ENCODE data around the gene ZCRB1.

Gene ZCRB1
- 19.1 to 22.7 (median 22.5) reads per million in 3 donors for total RNA-seq

- peak within 1 kb of the TSS; percentile 75 for H3K27ac ChIP-seq (ENCODE audit: insufficient read depth, low read length, poor library complexity, severe bottlenecking)
- peak; percentile 65 to 76 (median 68) for DNase-seq
- peaks cover 9% of the 10 kb centered on the region for H3K36me3 ChIP-seq (ENCODE audit: control insufficient read depth, insufficient read depth, low read length)
- H3K4me1 ChIP-seq (ENCODE audit: control insufficient read depth, insufficient read depth, low read length, poor library complexity, severe bottlenecking) = peaks cover 12% of the 10 kb centered on the region
- H3K27me3 ChIP-seq (replicated peaks; ENCODE audit: control insufficient read depth, insufficient read depth, low read length, poor library complexity, severe bottlenecking) = no peaks in the 10 kb centered on the region
- peak within 1 kb of the TSS; percentile 62 for H3K4me3 ChIP-seq (ENCODE audit: insufficient read depth, low read depth, low read length, poor library complexity, severe bottlenecking)
- H3K9me3 ChIP-seq (ENCODE audit: control insufficient read depth, low read length) = no peaks in the 10 kb centered on the region
Observed at GRCh38 chr12:42325653-42326474, at the start of gene ZCRB1, which contains the start of gene PPHLN1. Gene ZCRB1 (minus strand): TSS chr12:42326094. CDS start chr12:42324102, 1,992 bp downstream. Gene PPHLN1 (plus strand): TSS chr12:42326167. CDS start chr12:42335903, 9,736 bp downstream.

GRCh38 chr12:42373669-42374068 is 47.8 kb upstream of the ZCRB1 start:
- no peaks in the 10 kb centered on the region for H3K9me3 ChIP-seq (ENCODE audit: control insufficient read depth, low read length)
- H3K27me3 ChIP-seq (replicated peaks; ENCODE audit: control insufficient read depth, insufficient read depth, low read length, poor library complexity, severe bottlenecking) = no peaks in the 10 kb centered on the region
- H3K4me1 ChIP-seq (ENCODE audit: control insufficient read depth, insufficient read depth, low read length, poor library complexity, severe bottlenecking) = no peaks in the 10 kb centered on the region
- H3K4me3 ChIP-seq (ENCODE audit: insufficient read depth, low read depth, low read length, poor library complexity, severe bottlenecking) = no peak overlapping the region
- no peak for DNase-seq
- peaks cover 16% of the 10 kb centered on the region for H3K36me3 ChIP-seq (ENCODE audit: control insufficient read depth, insufficient read depth, low read length)
- H3K27ac ChIP-seq (ENCODE audit: insufficient read depth, low read length, poor library complexity, severe bottlenecking) = no peak overlapping the region

- H3K4me1 ChIP-seq (ENCODE audit: control insufficient read depth, insufficient read depth, low read length, poor library complexity, severe bottlenecking) = no peaks in the 10 kb centered on the region
- H3K36me3 ChIP-seq (ENCODE audit: control insufficient read depth, insufficient read depth, low read length) = peaks cover 16% of the 10 kb centered on the region
- DNase-seq = peak in 1 of 3 donors; percentile 3
- H3K4me3 ChIP-seq (ENCODE audit: insufficient read depth, low read depth, low read length, poor library complexity, severe bottlenecking) = no peak overlapping the region
- no peaks in the 10 kb centered on the region for H3K27me3 ChIP-seq (replicated peaks; ENCODE audit: control insufficient read depth, insufficient read depth, low read length, poor library complexity, severe bottlenecking)
- H3K27ac ChIP-seq (ENCODE audit: insufficient read depth, low read length, poor library complexity, severe bottlenecking) = no peak overlapping the region
- H3K9me3 ChIP-seq (ENCODE audit: control insufficient read depth, low read length) = no peaks in the 10 kb centered on the region
Observed at GRCh38 chr12:42372154-42372791, 46.4 kb upstream of the ZCRB1 start.

- no peak for DNase-seq
- Histone ChIP-seq H3K9me3 (ENCODE audit: control insufficient read depth, low read length) (no peaks in the 10 kb centered on the region), H3K27me3 (replicated peaks; ENCODE audit: control insufficient read depth, insufficient read depth, low read length, poor library complexity, severe bottlenecking) (no peaks in the 10 kb centered on the region), H3K4me1 (ENCODE audit: control insufficient read depth, insufficient read depth, low read length, poor library complexity, severe bottlenecking) (no peaks in the 10 kb centered on the region), H3K4me3 (ENCODE audit: insufficient read depth, low read depth, low read length, poor library complexity, severe bottlenecking) (no peak overlapping the region), H3K36me3 (ENCODE audit: control insufficient read depth, insufficient read depth, low read length) (peaks cover 5% of the 10 kb centered on the region), H3K27ac (ENCODE audit: insufficient read depth, low read length, poor library complexity, severe bottlenecking) (no peak overlapping the region)
Observed at GRCh38 chr12:42370013-42370412, 44.1 kb upstream of the ZCRB1 start.

- no peaks in the 10 kb centered on the region for H3K9me3 ChIP-seq (ENCODE audit: control insufficient read depth, low read length)
- DNase-seq = no peak
- H3K36me3 ChIP-seq (ENCODE audit: control insufficient read depth, insufficient read depth, low read length) = peaks cover 5% of the 10 kb centered on the region
Observed at GRCh38 chr12:42365486-42365885, 39.6 kb upstream of the ZCRB1 start.

GRCh38 chr12:42364692-42365091 is 38.8 kb upstream of the ZCRB1 start:
- no peak for DNase-seq
- no peaks in the 10 kb centered on the region for H3K27me3 ChIP-seq (replicated peaks; ENCODE audit: control insufficient read depth, insufficient read depth, low read length, poor library complexity, severe bottlenecking)
- no peak overlapping the region for H3K4me3 ChIP-seq (ENCODE audit: insufficient read depth, low read depth, low read length, poor library complexity, severe bottlenecking)

More at GRCh38 chr12:42365486-42365885, 39.6 kb upstream of the ZCRB1 start:
- no peak overlapping the region for H3K27ac ChIP-seq (ENCODE audit: insufficient read depth, low read length, poor library complexity, severe bottlenecking)
- no peaks in the 10 kb centered on the region for H3K4me1 ChIP-seq (ENCODE audit: control insufficient read depth, insufficient read depth, low read length, poor library complexity, severe bottlenecking)
- H3K27me3 ChIP-seq (replicated peaks; ENCODE audit: control insufficient read depth, insufficient read depth, low read length, poor library complexity, severe bottlenecking) = no peaks in the 10 kb centered on the region
- H3K4me3 ChIP-seq (ENCODE audit: insufficient read depth, low read depth, low read length, poor library complexity, severe bottlenecking) = no peak overlapping the region

GRCh38 chr12:42362647-42363260 is 36.9 kb upstream of the ZCRB1 start:
- no peaks in the 10 kb centered on the region for H3K27me3 ChIP-seq (replicated peaks; ENCODE audit: control insufficient read depth, insufficient read depth, low read length, poor library complexity, severe bottlenecking)
- H3K27ac ChIP-seq (ENCODE audit: insufficient read depth, low read length, poor library complexity, severe bottlenecking) = no peak overlapping the region
- H3K4me3 ChIP-seq (ENCODE audit: insufficient read depth, low read depth, low read length, poor library complexity, severe bottlenecking) = no peak overlapping the region
- DNase-seq = no peak
- H3K9me3 ChIP-seq (ENCODE audit: control insufficient read depth, low read length) = no peaks in the 10 kb centered on the region
- H3K4me1 ChIP-seq (ENCODE audit: control insufficient read depth, insufficient read depth, low read length, poor library complexity, severe bottlenecking) = no peaks in the 10 kb centered on the region
- H3K36me3 ChIP-seq (ENCODE audit: control insufficient read depth, insufficient read depth, low read length) = no peaks in the 10 kb centered on the region

More at GRCh38 chr12:42364692-42365091, 38.8 kb upstream of the ZCRB1 start:
- H3K27ac ChIP-seq (ENCODE audit: insufficient read depth, low read length, poor library complexity, severe bottlenecking) = no peak overlapping the region
- peaks cover under 1% of the 10 kb centered on the region for H3K36me3 ChIP-seq (ENCODE audit: control insufficient read depth, insufficient read depth, low read length)
- no peaks in the 10 kb centered on the region for H3K4me1 ChIP-seq (ENCODE audit: control insufficient read depth, insufficient read depth, low read length, poor library complexity, severe bottlenecking)
- H3K9me3 ChIP-seq (ENCODE audit: control insufficient read depth, low read length) = no peaks in the 10 kb centered on the region

- no peak overlapping the region for H3K27ac ChIP-seq (ENCODE audit: insufficient read depth, low read length, poor library complexity, severe bottlenecking)
- DNase-seq = no peak
- H3K4me1 ChIP-seq (ENCODE audit: control insufficient read depth, insufficient read depth, low read length, poor library complexity, severe bottlenecking) = no peaks in the 10 kb centered on the region
- H3K36me3 ChIP-seq (ENCODE audit: control insufficient read depth, insufficient read depth, low read length) = no peaks in the 10 kb centered on the region
- no peaks in the 10 kb centered on the region for H3K9me3 ChIP-seq (ENCODE audit: control insufficient read depth, low read length)
- no peak overlapping the region for H3K4me3 ChIP-seq (ENCODE audit: insufficient read depth, low read depth, low read length, poor library complexity, severe bottlenecking)
- no peaks in the 10 kb centered on the region for H3K27me3 ChIP-seq (replicated peaks; ENCODE audit: control insufficient read depth, insufficient read depth, low read length, poor library complexity, severe bottlenecking)
Observed at GRCh38 chr12:42361909-42362646, 36.2 kb upstream of the ZCRB1 start.

- Histone ChIP-seq H3K4me1 (ENCODE audit: control insufficient read depth, insufficient read depth, low read length, poor library complexity, severe bottlenecking) (no peaks in the 10 kb centered on the region), H3K9me3 (ENCODE audit: control insufficient read depth, low read length) (no peaks in the 10 kb centered on the region), H3K27me3 (replicated peaks; ENCODE audit: control insufficient read depth, insufficient read depth, low read length, poor library complexity, severe bottlenecking) (no peaks in the 10 kb centered on the region), H3K4me3 (ENCODE audit: insufficient read depth, low read depth, low read length, poor library complexity, severe bottlenecking) (no peak overlapping the region), H3K27ac (ENCODE audit: insufficient read depth, low read length, poor library complexity, severe bottlenecking) (no peak overlapping the region), H3K36me3 (ENCODE audit: control insufficient read depth, insufficient read depth, low read length) (peaks cover 6% of the 10 kb centered on the region)
- DNase-seq = no peak
Observed at GRCh38 chr12:42360747-42361403, 35.0 kb upstream of the ZCRB1 start.

All from effector memory CD4-positive, alpha-beta T cell (primary cell).